Upper lobe of right lung (tissue), 1 donor: ENCODE results near the gene GDPD3. TPM values are rescaled to one million over a fixed set of nuclear protein-coding genes. Genes with fewer than 3 reads are reported as not detected.

ENCODE experiments used
- ATAC-seq: fragments of 200-7000 bp; cut with Tn5 transposase; one replicate; pipeline ENCODE4 v1.9.1; 2020; ENCODE audit warnings: mild to moderate bottlenecking, moderate library complexity
- DNase-seq: peaks from one replicate; pipeline ENCODE4 v3.0.0-alpha.2; 2020
- H3K27ac ChIP-seq: fragments of 200-600 bp; one replicate; pipeline ENCODE4 v1.8.0; 2022
- H3K27me3 ChIP-seq: fragments of 200-600 bp; one replicate; pipeline ENCODE4 v1.8.0; 2022; ENCODE audit warnings: mild to moderate bottlenecking
- H3K36me3 ChIP-seq: fragments of 200-600 bp; one replicate; pipeline ENCODE4 v1.8.0; 2022
- H3K4me1 ChIP-seq: fragments of 200-600 bp; one replicate; pipeline ENCODE4 v1.8.0; 2022
- H3K4me3 ChIP-seq: fragments of 200-600 bp; one replicate; pipeline ENCODE4 v1.8.0; 2022; ENCODE audit warnings: mild to moderate bottlenecking
- H3K9me3 ChIP-seq: fragments of 200-600 bp; one replicate; pipeline ENCODE4 v1.8.0; 2022
- CTCF ChIP-seq: fragments of 200-600 bp; IDR thresholded peaks from one replicate; pipeline ENCODE4 v1.8.0; 2022; ENCODE audit warnings: antibody characterized with exemption
- intact Hi-C: fragments of 100-400 bp; cut with DNase I; formaldehyde crosslinking; loops from one replicate; pipeline ENCODE4 v1.11.0; 2022
- total RNA-seq: library from RNA; stranded (reverse); fragmentation: NEBNext Ultra II Directional; extraction: Animal tissue kit (Norgen Biotek cat#: 25700); gene quantifications from one replicate; pipeline ENCODE4 v1.2.1, GENCODE V29; 2021
- donor health status: DM: no; HTN: yes; CAD: no; lungs with severe emphysema.

GDPD3 gene
- total RNA-seq, 1 donor from 2014 or later: 11.5 TPM

- Histone ChIP-seq H3K27ac (no peak overlapping the region), H3K27me3 (no peaks in the 10 kb centered on the region), H3K4me1 (no peaks in the 10 kb centered on the region), H3K9me3 (no peaks in the 10 kb centered on the region), H3K36me3 (peaks cover 56% of the 10 kb centered on the region), H3K4me3 (no peak overlapping the region)
- DNase-seq: no peak
- intact Hi-C loops: no loop called here
- TF ChIP-seq CTCF: no peak
- ATAC-seq: no peak
Measured at GRCh38 chr16:30084816-30085159, 28.5 kb downstream of the GDPD3 start.

GRCh38 chr16:30084096-30084815 is 29.1 kb downstream of the GDPD3 start:
- no peak for TF ChIP-seq CTCF
- no peaks in the 10 kb centered on the region for H3K4me1 ChIP-seq
- no peak overlapping the region for H3K4me3 ChIP-seq
- peaks cover 62% of the 10 kb centered on the region for H3K36me3 ChIP-seq
- intact Hi-C loops: no loop called here
- DNase-seq (no peak), ATAC-seq (no peak)
- H3K9me3 ChIP-seq: no peaks in the 10 kb centered on the region
- no peaks in the 10 kb centered on the region for H3K27me3 ChIP-seq
- H3K27ac ChIP-seq: no peak overlapping the region

GRCh38 chr16:30083216-30084055 is 29.9 kb downstream of the GDPD3 start:
- no peak for DNase-seq
- no peaks in the 10 kb centered on the region for H3K27me3 ChIP-seq
- no peaks in the 10 kb centered on the region for H3K9me3 ChIP-seq
- TF ChIP-seq CTCF: no peak
- ATAC-seq: no peak
- no peaks in the 10 kb centered on the region for H3K4me1 ChIP-seq
- intact Hi-C loops: no loop called here
- no peak overlapping the region for H3K27ac ChIP-seq
- H3K36me3 ChIP-seq: peaks cover 67% of the 10 kb centered on the region
- no peak overlapping the region for H3K4me3 ChIP-seq

- Histone ChIP-seq H3K4me3 (no peak overlapping the region), H3K27me3 (no peaks in the 10 kb centered on the region), H3K4me1 (peaks cover 3% of the 10 kb centered on the region), H3K36me3 (peaks cover 69% of the 10 kb centered on the region), H3K27ac (no peak overlapping the region), H3K9me3 (no peaks in the 10 kb centered on the region)
- intact Hi-C loops: no loop called here
- ATAC-seq: no peak
- DNase-seq: no peak
- no peak for TF ChIP-seq CTCF
Measured at GRCh38 chr16:30082545-30083090, 30.7 kb downstream of the GDPD3 start.

GRCh38 chr16:30079480-30079879 is 33.9 kb downstream of the GDPD3 start:
- no peak for DNase-seq
- ATAC-seq: no peak
- Histone ChIP-seq H3K36me3 (peaks cover 61% of the 10 kb centered on the region), H3K4me3 (no peak overlapping the region), H3K27ac (no peak overlapping the region), H3K9me3 (no peaks in the 10 kb centered on the region), H3K4me1 (peaks cover 22% of the 10 kb centered on the region), H3K27me3 (no peaks in the 10 kb centered on the region)
- intact Hi-C loops: no loop called here
- TF ChIP-seq CTCF: no peak
